OCI-LY1 (cell line): ENCODE results near the gene HACL1.

ENCODE experiments used
- H2AFZ ChIP-seq: fragments of 200-600 bp; sonication (generic), shearing (Covaris generic); 2 replicates; pipeline ENCODE4 v1.6.0; 2014; ENCODE audit warnings: antibody characterized with exemption, mild to moderate bottlenecking, low read length
- H3F3A ChIP-seq: fragments of 200-600 bp; sonication (generic), shearing (Covaris generic); 2 replicates; pipeline ENCODE4 v1.6.0; 2014; ENCODE audit warnings: mild to moderate bottlenecking, antibody characterized with exemption, low read length, moderate library complexity; ENCODE audit not compliant: insufficient read depth
- H3K27ac ChIP-seq: fragments of 200-600 bp; sonication (generic); 2 replicates; pipeline ENCODE4 v1.5.1; 2014; ENCODE audit warnings: low read length, mixed run types, mild to moderate bottlenecking, low read depth; ENCODE audit not compliant: poor library complexity, severe bottlenecking
- H3K27me3 ChIP-seq: fragments of 200-600 bp; sonication (generic); 2 replicates; pipeline ENCODE4 v1.6.0; 2014; ENCODE audit warnings: antibody characterized with exemption, mild to moderate bottlenecking, low read length, moderate library complexity; ENCODE audit not compliant: insufficient read depth
- H3K36me3 ChIP-seq: fragments of 200-600 bp; sonication (generic); 2 replicates; pipeline ENCODE4 v1.6.1; 2014; ENCODE audit warnings: mild to moderate bottlenecking, antibody characterized with exemption, low read length, moderate library complexity, mixed read lengths; ENCODE audit not compliant: insufficient read depth
- H3K4me1 ChIP-seq: fragments of 200-600 bp; sonication (generic); 2 replicates; pipeline ENCODE4 v1.5.1; 2014; ENCODE audit warnings: mild to moderate bottlenecking, low read length, moderate library complexity; ENCODE audit not compliant: insufficient read depth, severe bottlenecking
- H3K4me2 ChIP-seq: fragments of 200-600 bp; sonication (generic), shearing (Covaris generic); 2 replicates; pipeline ENCODE4 v1.6.1; 2014; ENCODE audit warnings: low read length
- H3K4me3 ChIP-seq: fragments of 200-600 bp; sonication (generic); 2 replicates; pipeline ENCODE4 v1.5.1; 2014; ENCODE audit warnings: low read length, low read depth, mild to moderate bottlenecking, mixed read lengths; ENCODE audit not compliant: poor library complexity, severe bottlenecking
- H3K79me2 ChIP-seq: fragments of 200-600 bp; shearing (Covaris generic); 2 replicates; pipeline ENCODE4 v1.6.1; 2016; ENCODE audit warnings: mixed run types, low read length, mixed read lengths; ENCODE audit not compliant: insufficient read depth
- H3K9ac ChIP-seq: fragments of 200-600 bp; sonication (generic), shearing (Covaris generic); 2 replicates; pipeline ENCODE4 v1.6.1; 2014; ENCODE audit warnings: mild to moderate bottlenecking, low read length, mixed read lengths
- H3K9me2 ChIP-seq: fragments of 200-600 bp; sonication (generic), shearing (Covaris generic); 2 replicates; pipeline ENCODE4 v1.6.1; 2014; ENCODE audit warnings: low read depth, mild to moderate bottlenecking, low read length, mixed read lengths
- H3K9me3 ChIP-seq: fragments of 200-600 bp; shearing (Covaris generic); 2 replicates; pipeline ENCODE4 v1.6.1; 2014; ENCODE audit warnings: low read length, mixed read lengths
- H4K20me1 ChIP-seq: fragments of 200-600 bp; sonication (generic), shearing (Covaris generic); 2 replicates; pipeline ENCODE4 v1.6.0; 2016; ENCODE audit warnings: mild to moderate bottlenecking, low read length; ENCODE audit not compliant: insufficient read depth
- CTCF ChIP-seq: fragments of 200-600 bp; sonication (generic), shearing (Covaris generic); IDR thresholded peaks from 2 replicates; pipeline ENCODE4 v1.5.1; 2017; ENCODE audit warnings: mild to moderate bottlenecking, antibody characterized with exemption, low read length, moderate library complexity, mixed read lengths
- EZH2 ChIP-seq: fragments of 200-600 bp; sonication (generic), shearing (Covaris generic); IDR thresholded peaks from 2 replicates; pipeline ENCODE4 v1.8.0; 2017; ENCODE audit warnings: borderline replicate concordance, mixed run types, mild to moderate bottlenecking, antibody characterized with exemption, low read length, moderate library complexity, mixed read lengths

Gene HACL1

GRCh38 chr3:15601399-15602145 is at the start of gene HACL1, which contains the start of gene BTD:
Gene HACL1 (minus strand): TSS chr3:15601569. CDS start chr3:15601463, 106 bp downstream.
Gene BTD (plus strand): TSS chr3:15601745. CDS start chr3:15635440, 33,695 bp downstream.
- Histone ChIP-seq H3K9me3 (no peaks in the 10 kb centered on the region), H3K36me3 (peaks cover 41% of the 10 kb centered on the region), H3K27ac (peak within 1 kb of the TSS; percentile 81), H3K9me2 (no peaks in the 10 kb centered on the region), H3F3A (no peaks in the 10 kb centered on the region), H3K9ac (peak within 1 kb of the TSS; percentile 85), H3K4me2 (peak within 1 kb of the TSS; percentile 93), H3K79me2 (0 out of 2 replicates have a peak, but pooled peaks cover 4% of the 10 kb centered on the region), H3K4me3 (peak within 1 kb of the TSS; percentile 80), H3K27me3 (no peaks in the 10 kb centered on the region), H3K4me1 (peaks cover 18% of the 10 kb centered on the region), H2AFZ (peak within 1 kb of the TSS; percentile 90; the same call in 1 of the 2 replicates), H4K20me1 (no peaks in the 10 kb centered on the region)
- TF ChIP-seq EZH2, result no peak
- TF ChIP-seq CTCF, result no peak; the same call in 1 of the 2 replicates

GRCh38 chr3:15649858-15650257 is 48.5 kb upstream of the HACL1 start:
- Histone ChIP-seq H4K20me1 (no peaks in the 10 kb centered on the region), H3K36me3 (no peaks in the 10 kb centered on the region), H3F3A (no peaks in the 10 kb centered on the region), H3K79me2 (no peaks in the 10 kb centered on the region), H3K4me2 (no peak overlapping the region), H3K9ac (no peak overlapping the region), H3K27me3 (no peaks in the 10 kb centered on the region; the same call in 1 of the 2 replicates), H3K9me2 (no peaks in the 10 kb centered on the region), H3K4me1 (peaks cover 15% of the 10 kb centered on the region), H3K4me3 (no peak overlapping the region), H3K27ac (no peak overlapping the region), H2AFZ (no peak overlapping the region), H3K9me3 (no peaks in the 10 kb centered on the region)
- TF ChIP-seq EZH2 (no peak), CTCF (no peak)

GRCh38 chr3:15649341-15649740 is 48.0 kb upstream of the HACL1 start:
- no peak overlapping the region for H3K27ac ChIP-seq
- peaks cover 15% of the 10 kb centered on the region for H3K4me1 ChIP-seq
- H3K27me3 ChIP-seq, result no peaks in the 10 kb centered on the region; the same call in 1 of the 2 replicates
- TF ChIP-seq CTCF (no peak), EZH2 (no peak)
- H3K36me3 ChIP-seq, result no peaks in the 10 kb centered on the region
- H3K9me2 ChIP-seq, result no peaks in the 10 kb centered on the region
- no peaks in the 10 kb centered on the region for H3K79me2 ChIP-seq
- H3K4me2 ChIP-seq, result no peak overlapping the region
- no peaks in the 10 kb centered on the region for H4K20me1 ChIP-seq
- no peak overlapping the region for H3K4me3 ChIP-seq
- H3K9me3 ChIP-seq, result no peaks in the 10 kb centered on the region
- no peak overlapping the region for H3K9ac ChIP-seq
- H2AFZ ChIP-seq, result no peak overlapping the region
- H3F3A ChIP-seq, result no peaks in the 10 kb centered on the region
